ENCODE data around the gene LENG1.

Gene LENG1

DNA sequence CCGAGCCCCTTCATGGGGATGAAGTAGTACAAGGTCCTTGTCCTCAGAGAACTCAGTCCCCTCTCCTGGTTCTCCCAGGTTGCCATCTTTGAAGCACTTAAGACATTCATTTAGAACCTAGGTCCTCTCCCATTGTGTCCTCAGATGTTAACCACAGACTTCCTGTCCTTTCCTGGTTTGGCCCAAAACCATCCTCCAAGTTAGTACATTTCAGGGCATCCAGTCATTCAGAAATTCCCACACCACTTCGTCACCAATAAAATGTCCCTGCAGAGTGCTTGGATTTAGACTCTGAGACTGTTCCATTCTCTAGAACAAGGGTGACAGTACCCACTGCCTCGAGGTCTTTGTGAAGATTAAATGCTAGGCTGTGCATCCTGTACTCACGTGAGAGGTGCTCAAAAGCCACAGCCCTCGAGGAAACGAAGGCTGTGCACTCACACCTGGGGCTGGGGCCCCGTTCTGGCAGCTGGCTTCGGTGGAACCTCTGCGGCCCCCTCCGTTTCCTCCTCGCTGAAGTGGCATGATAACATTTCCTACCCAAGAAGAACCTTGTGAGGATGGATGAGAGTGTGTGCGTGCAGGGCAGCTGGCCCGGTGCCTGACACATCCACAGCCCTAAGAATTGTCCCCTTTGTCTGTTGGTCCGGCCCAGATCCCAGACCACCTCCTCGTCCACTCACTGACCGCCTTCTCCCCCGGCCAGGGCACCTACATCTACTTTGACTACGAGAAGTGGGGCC, 4.7 kb downstream of the LENG1 start:
- DNase-seq (ENCODE audit: low read depth): no peak
- H3K4me3 ChIP-seq (ENCODE audit: low read length): no peak overlapping the region
- TF ChIP-seq, protein P1, sequence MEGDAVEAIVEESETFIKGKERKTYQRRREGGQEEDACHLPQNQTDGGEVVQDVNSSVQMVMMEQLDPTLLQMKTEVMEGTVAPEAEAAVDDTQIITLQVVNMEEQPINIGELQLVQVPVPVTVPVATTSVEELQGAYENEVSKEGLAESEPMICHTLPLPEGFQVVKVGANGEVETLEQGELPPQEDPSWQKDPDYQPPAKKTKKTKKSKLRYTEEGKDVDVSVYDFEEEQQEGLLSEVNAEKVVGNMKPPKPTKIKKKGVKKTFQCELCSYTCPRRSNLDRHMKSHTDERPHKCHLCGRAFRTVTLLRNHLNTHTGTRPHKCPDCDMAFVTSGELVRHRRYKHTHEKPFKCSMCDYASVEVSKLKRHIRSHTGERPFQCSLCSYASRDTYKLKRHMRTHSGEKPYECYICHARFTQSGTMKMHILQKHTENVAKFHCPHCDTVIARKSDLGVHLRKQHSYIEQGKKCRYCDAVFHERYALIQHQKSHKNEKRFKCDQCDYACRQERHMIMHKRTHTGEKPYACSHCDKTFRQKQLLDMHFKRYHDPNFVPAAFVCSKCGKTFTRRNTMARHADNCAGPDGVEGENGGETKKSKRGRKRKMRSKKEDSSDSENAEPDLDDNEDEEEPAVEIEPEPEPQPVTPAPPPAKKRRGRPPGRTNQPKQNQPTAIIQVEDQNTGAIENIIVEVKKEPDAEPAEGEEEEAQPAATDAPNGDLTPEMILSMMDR (IDR thresholded peaks at IDR 0.05; ENCODE audit: insufficient read depth, low read depth, low read length, missing control alignments): no peak

DNA sequence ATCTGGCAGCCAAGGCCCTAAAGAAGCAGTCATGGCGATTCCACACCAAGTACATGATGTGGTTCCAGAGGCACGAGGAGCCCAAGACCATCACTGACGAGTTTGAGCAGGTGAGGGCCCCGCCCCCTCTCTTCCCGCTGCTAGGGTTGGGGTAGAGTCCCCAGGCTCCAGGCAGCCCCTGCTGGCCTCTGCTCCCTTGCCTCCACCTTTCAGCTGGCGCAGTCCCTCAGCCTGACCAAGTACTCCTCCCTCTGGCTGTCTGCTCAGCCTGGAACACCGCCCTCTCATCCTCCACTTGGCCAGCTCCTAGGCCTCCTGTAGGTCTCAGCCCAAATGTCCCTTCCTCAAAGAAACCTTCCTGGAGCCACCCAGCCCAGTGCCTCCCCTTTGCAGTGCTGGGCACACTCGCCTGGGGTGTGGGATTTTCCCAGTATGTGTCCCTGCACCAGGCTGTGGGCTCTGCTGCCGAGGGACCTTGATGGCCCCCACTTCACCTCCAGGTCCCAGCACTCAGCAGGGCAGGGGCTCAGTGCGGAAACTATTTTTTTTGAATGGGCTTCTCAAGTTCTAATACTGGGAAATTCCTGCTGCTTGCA, 5.7 kb downstream of the LENG1 start:
- H3K4me3 ChIP-seq (ENCODE audit: low read length): no peak overlapping the region
- no peak for DNase-seq (ENCODE audit: low read depth)
- TF ChIP-seq, protein P1 (IDR thresholded peaks at IDR 0.05; ENCODE audit: insufficient read depth, low read depth, low read length, missing control alignments): no peak

DNA sequence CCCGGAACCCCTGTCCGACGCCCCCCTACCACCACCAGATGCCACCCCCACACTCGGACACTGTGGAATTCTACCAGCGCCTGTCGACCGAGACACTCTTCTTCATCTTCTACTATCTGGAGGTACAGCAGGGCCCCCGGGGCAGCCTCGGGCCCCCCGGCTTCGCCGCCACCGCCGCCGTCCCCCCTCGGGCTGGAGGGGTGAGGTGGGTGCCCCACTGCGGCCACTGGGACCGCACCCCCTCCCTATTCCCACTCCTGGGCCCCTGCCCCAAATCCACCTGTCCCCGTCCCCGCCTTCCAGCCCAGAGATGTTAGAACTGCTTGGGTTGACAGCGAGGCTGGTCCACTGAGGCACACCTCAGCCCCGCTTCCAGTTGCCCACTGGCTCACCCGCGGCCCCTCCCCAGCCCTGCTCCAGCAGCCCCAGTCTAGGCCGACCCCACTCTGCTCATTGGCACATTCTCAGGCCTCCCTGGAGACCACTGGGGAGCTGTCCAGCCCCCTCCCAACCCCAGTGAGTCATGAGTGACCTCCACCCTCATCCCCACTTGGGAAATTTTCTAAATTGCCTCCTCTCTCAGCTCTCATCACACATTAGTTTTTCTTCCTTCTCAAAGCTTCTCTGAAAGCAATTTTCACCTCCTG, 6.5 kb downstream of the LENG1 start:
- H3K4me3 ChIP-seq (ENCODE audit: low read length): no peak overlapping the region
- DNase-seq (ENCODE audit: low read depth): no peak
- TF ChIP-seq, protein P1 (IDR thresholded peaks at IDR 0.05; ENCODE audit: insufficient read depth, low read depth, low read length, missing control alignments): no peak

DNA sequence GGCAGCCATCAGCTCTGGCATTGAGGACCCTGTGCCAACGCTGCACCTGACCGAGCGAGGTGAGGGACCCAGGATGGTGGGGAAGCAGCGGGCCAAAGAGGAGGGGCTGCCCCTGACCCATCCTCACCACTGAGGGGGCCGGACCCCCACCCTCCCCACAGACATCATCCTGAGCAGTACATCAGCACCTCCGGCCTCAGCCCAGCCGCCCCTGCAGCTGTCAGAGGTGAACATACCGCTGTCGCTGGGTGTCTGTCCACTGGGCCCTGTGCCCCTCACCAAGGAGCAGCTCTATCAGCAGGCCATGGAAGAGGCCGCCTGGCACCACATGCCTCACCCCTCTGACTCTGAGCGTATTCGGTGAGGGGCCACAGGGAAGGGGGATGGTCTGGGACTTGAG, 7.3 kb downstream of the LENG1 start:
- TF ChIP-seq, protein P1 (IDR thresholded peaks at IDR 0.05; ENCODE audit: insufficient read depth, low read depth, low read length, missing control alignments): no peak
- DNase-seq (ENCODE audit: low read depth): no peak
- no peak overlapping the region for H3K4me3 ChIP-seq (ENCODE audit: low read length)

DNA sequence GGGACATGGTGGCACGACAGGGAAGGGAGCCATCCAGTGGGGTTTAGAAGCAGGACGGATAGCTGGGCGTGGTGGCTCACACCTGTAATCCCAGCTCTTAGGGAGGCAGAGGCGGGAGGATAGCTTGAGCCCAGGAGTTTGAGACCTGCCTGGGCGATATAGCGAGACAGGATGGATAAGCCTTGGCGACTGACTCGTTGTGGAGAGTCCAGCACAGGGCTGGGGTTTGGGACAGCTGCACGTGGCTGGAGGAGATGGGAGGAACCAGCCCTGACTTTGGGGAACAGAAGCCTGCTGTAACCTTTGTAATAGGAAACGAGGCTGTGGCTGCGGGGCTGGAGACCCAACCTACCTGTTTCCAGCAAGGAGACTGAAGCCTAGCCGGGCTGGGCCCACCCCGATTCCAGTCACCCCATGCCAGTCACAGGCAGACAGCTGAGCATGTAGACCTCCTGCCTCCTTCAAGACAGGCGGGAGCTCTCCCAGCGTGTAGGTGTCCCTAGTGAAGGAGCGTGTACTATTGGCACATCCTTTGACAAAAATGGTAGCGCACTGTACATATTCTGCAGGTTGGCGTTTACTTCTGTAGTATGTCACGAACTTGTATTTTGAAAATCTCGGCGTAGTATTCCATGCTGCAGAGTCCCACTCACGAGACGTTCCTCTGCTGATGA, 8.0 kb downstream of the LENG1 start:
- no peak overlapping the region for H3K4me3 ChIP-seq (ENCODE audit: low read length)
- TF ChIP-seq, protein P1 (IDR thresholded peaks at IDR 0.05; ENCODE audit: insufficient read depth, low read depth, low read length, missing control alignments): no peak
- no peak for DNase-seq (ENCODE audit: low read depth)

DNA sequence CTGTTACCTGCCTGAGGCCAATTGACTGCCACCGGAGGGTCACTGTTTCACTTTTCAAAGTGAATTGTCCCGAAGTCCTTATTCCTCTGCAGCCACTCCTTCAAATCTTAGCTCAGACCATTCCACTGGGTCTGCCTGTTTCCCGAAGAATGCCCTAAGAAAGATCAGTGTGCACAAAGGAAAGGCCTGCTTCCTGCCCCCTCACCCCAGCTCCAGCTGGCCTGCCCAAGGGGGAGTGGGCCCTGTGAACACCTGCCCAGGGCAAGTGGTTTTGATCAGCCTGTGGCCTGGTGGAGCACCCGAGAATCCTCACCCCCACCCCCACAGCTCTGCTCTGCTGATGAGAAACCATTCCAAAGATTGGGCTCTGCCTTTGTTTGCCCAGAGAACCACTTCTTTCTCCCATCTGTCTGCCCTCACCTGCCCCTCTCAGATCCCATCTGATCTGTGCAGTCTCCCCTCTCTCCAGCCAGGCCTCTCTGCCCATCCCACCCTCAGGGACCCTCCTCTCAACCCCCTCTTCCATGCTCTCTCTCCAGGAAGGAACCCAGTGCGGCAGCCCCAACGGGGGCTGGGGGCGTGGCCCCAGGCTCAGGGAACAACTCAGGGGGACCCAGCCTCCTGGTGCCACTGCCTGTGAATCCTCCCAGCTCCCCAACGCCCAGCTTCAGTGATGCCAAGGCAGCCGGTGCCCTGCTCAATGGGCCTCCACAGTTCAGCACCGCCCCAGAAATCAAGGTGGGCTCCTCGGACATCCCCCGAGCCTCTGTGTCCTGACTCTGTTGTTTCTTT, 10.3 kb downstream of the LENG1 start:
- no peak for DNase-seq (ENCODE audit: low read depth)
- no peak overlapping the region for H3K4me3 ChIP-seq (ENCODE audit: low read length)

More for the DNA sequence above, 10.3 kb downstream of the LENG1 start:
- TF ChIP-seq, protein P1 (IDR thresholded peaks at IDR 0.05; ENCODE audit: insufficient read depth, low read depth, low read length, missing control alignments): no peak
